Activated naive CD4-positive, alpha-beta T cell treated with anti-CD3 and anti-CD28 coated beads for 36 hours (primary cell): ENCODE measurements around the gene PKMYT1. TPM values are rescaled to one million over a fixed set of nuclear protein-coding genes. Genes with fewer than 3 reads are reported as not detected.

Experiments used
- CTCF ChIA-PET: fragments of 350-600 bp; sonication (Branson Sonifier 250); formaldehyde crosslinking; loops from one replicate; lab custom pipeline; 2021; ENCODE audit warnings: antibody characterized with exemption; lab: Charles Lee
- DNase-seq: peaks from one replicate; pipeline ENCODE4 v3.0.0-alpha.2; 2020
- H3K27ac Mint-ChIP-seq: one replicate; pipeline ENCODE4 v1.8.0; 2021; ENCODE audit warnings: mild to moderate bottlenecking, mixed read lengths
- H3K27me3 Mint-ChIP-seq: one replicate; pipeline ENCODE4 v1.8.0; 2021; ENCODE audit warnings: low read depth, mixed read lengths
- H3K36me3 Mint-ChIP-seq: one replicate; pipeline ENCODE4 v1.8.0; 2021; ENCODE audit warnings: low read depth, mixed read lengths
- H3K4me1 Mint-ChIP-seq: one replicate; pipeline ENCODE4 v1.8.0; 2021; ENCODE audit warnings: low read depth, mixed read lengths
- H3K4me3 Mint-ChIP-seq: one replicate; pipeline ENCODE4 v1.8.0; 2021; ENCODE audit warnings: mild to moderate bottlenecking, moderate library complexity, mixed read lengths
- H3K9me3 Mint-ChIP-seq: one replicate; pipeline ENCODE4 v1.8.0; 2021; ENCODE audit warnings: mixed read lengths
- intact Hi-C: fragments of 100-400 bp; cut with micrococcal nuclease; formaldehyde crosslinking; loops from one replicate; pipeline ENCODE4 v1.15.1; 2023
- total RNA-seq, 2 experiments: library from RNA; stranded (reverse); gene quantifications; one replicate each; pipeline ENCODE4 v1.2.3, GENCODE V29; 2021

The PKMYT1 gene
- total RNA-seq, 2 experiments from 2014 or later: 128 to 136 TPM

- Mint-ChIP-seq H3K27ac (no peak overlapping the region), H3K4me3 (no peak overlapping the region), H3K4me1 (peaks cover 6% of the 10 kb centered on the region), H3K27me3 (no peaks in the 10 kb centered on the region), H3K36me3 (no peaks in the 10 kb centered on the region), H3K9me3 (no peaks in the 10 kb centered on the region)
- CTCF ChIA-PET: interaction anchor here (0.5 kb wide), 1 partner anchor 27 kb away, joined by 3 read pairs; no protein-coding TSS in a partner anchor
- intact Hi-C loops: no loop called here
- no peak for DNase-seq
These were observed 7.6 kb upstream of the PKMYT1 start for GRCh38 chr16:2987833-2988232.

GRCh38 chr16:2987286-2987685 lies 7.0 kb upstream of the PKMYT1 start:
- H3K27me3 Mint-ChIP-seq: no peaks in the 10 kb centered on the region
- CTCF ChIA-PET: no interaction called here

GRCh38 chr16:2986623-2987188 lies 6.5 kb upstream of the PKMYT1 start:
- intact Hi-C loops: no loop called here
- CTCF ChIA-PET: interaction anchor here (1.2 kb wide), 1 partner anchor 43 kb away, joined by 4 read pairs; no protein-coding TSS in a partner anchor
- H3K9me3 Mint-ChIP-seq: no peaks in the 10 kb centered on the region
- DNase-seq: no peak
- no peaks in the 10 kb centered on the region for H3K36me3 Mint-ChIP-seq
- no peak overlapping the region for H3K27ac Mint-ChIP-seq
- peaks cover 7% of the 10 kb centered on the region for H3K4me1 Mint-ChIP-seq
- no peak overlapping the region for H3K4me3 Mint-ChIP-seq
- H3K27me3 Mint-ChIP-seq: no peaks in the 10 kb centered on the region

More at GRCh38 chr16:2987286-2987685, 7.0 kb upstream of the PKMYT1 start:
- intact Hi-C loops: no loop called here
- H3K27ac Mint-ChIP-seq: no peak overlapping the region
- no peaks in the 10 kb centered on the region for H3K36me3 Mint-ChIP-seq
- no peak overlapping the region for H3K4me3 Mint-ChIP-seq
- no peak for DNase-seq
- no peaks in the 10 kb centered on the region for H3K9me3 Mint-ChIP-seq
- peaks cover 6% of the 10 kb centered on the region for H3K4me1 Mint-ChIP-seq

GRCh38 chr16:2985893-2986355 lies 5.7 kb upstream of the PKMYT1 start:
- H3K27me3 Mint-ChIP-seq: no peaks in the 10 kb centered on the region
- H3K36me3 Mint-ChIP-seq: no peaks in the 10 kb centered on the region
- H3K4me3 Mint-ChIP-seq: no peak overlapping the region
- intact Hi-C loops: no loop called here
- CTCF ChIA-PET: interaction anchor here (0.6 to 1.2 kb wide), 2 partner anchors 43 to 67 kb away, joined by 3 to 4 read pairs; no protein-coding TSS in a partner anchor
- peaks cover 8% of the 10 kb centered on the region for H3K4me1 Mint-ChIP-seq
- H3K27ac Mint-ChIP-seq: no peak overlapping the region
- no peak for DNase-seq
- H3K9me3 Mint-ChIP-seq: no peaks in the 10 kb centered on the region

- CTCF ChIA-PET: interaction anchor here (0.6 to 1.6 kb wide), 3 partner anchors 44 to 67 kb away, joined by 3 to 5 read pairs (median 4); no protein-coding TSS in a partner anchor
- no peak overlapping the region for H3K4me3 Mint-ChIP-seq
- peaks cover 8% of the 10 kb centered on the region for H3K4me1 Mint-ChIP-seq
- H3K36me3 Mint-ChIP-seq: no peaks in the 10 kb centered on the region
- intact Hi-C loops: no loop called here
- no peaks in the 10 kb centered on the region for H3K27me3 Mint-ChIP-seq
- H3K27ac Mint-ChIP-seq: no peak overlapping the region
- no peaks in the 10 kb centered on the region for H3K9me3 Mint-ChIP-seq
- no peak for DNase-seq
These were observed 5.2 kb upstream of the PKMYT1 start for GRCh38 chr16:2985462-2985861.

GRCh38 chr16:2983706-2984136 lies 3.5 kb upstream of the PKMYT1 start:
- H3K27me3 Mint-ChIP-seq: no peaks in the 10 kb centered on the region
- peak overlapping the region; percentile 36 for H3K4me3 Mint-ChIP-seq
- intact Hi-C loops: loop anchor here (1.0 to 2.0 kb wide), 2 partner anchors 56 to 79 kb away; no protein-coding TSS in a partner anchor
- DNase-seq: peak; percentile 81
- CTCF ChIA-PET: interaction anchor here (0.7 to 1.4 kb wide), 4 partner anchors 9 to 48 kb away, joined by 3 to 9 read pairs (median 3); no protein-coding TSS in a partner anchor
- H3K36me3 Mint-ChIP-seq: peaks cover 7% of the 10 kb centered on the region
- no peak overlapping the region for H3K27ac Mint-ChIP-seq
- H3K4me1 Mint-ChIP-seq: peaks cover 10% of the 10 kb centered on the region
- H3K9me3 Mint-ChIP-seq: no peaks in the 10 kb centered on the region

GRCh38 chr16:2982402-2982801 lies 2.2 kb upstream of the PKMYT1 start:
- Mint-ChIP-seq H3K4me1 (peaks cover 14% of the 10 kb centered on the region), H3K27ac (no peak overlapping the region), H3K9me3 (no peaks in the 10 kb centered on the region), H3K4me3 (no peak overlapping the region), H3K36me3 (peaks cover 16% of the 10 kb centered on the region), H3K27me3 (no peaks in the 10 kb centered on the region)
- no peak for DNase-seq
- CTCF ChIA-PET: interaction anchor here (1.0 to 2.5 kb wide), 4 partner anchors 10 to 70 kb away, joined by 4 to 9 read pairs (median 6); partner anchors contain the start of gene FLYWCH1
- intact Hi-C loops: loop anchor here (2.0 kb wide), 1 partner anchor 78 kb away; no protein-coding TSS in a partner anchor

GRCh38 chr16:2981899-2982250 lies 1.6 kb upstream of the PKMYT1 start:
- intact Hi-C loops: loop anchor here (2.0 kb wide), 3 partner anchors 17 to 77 kb away; partner anchors contain the start of genes HCFC1R1 and KREMEN2
- H3K27ac Mint-ChIP-seq: no peak overlapping the region
- peak overlapping the region; percentile 81 for H3K4me3 Mint-ChIP-seq
- peaks cover 14% of the 10 kb centered on the region for H3K4me1 Mint-ChIP-seq
- H3K27me3 Mint-ChIP-seq: no peaks in the 10 kb centered on the region
- peaks cover 21% of the 10 kb centered on the region for H3K36me3 Mint-ChIP-seq
- no peaks in the 10 kb centered on the region for H3K9me3 Mint-ChIP-seq
- CTCF ChIA-PET: interaction anchor here (1.1 to 2.5 kb wide), 4 partner anchors 10 to 148 kb away, joined by 3 to 9 read pairs (median 4); no protein-coding TSS in a partner anchor
- no peak for DNase-seq

GRCh38 chr16:2981177-2981898 lies 1.1 kb upstream of the PKMYT1 start:
- no peak for DNase-seq
- Mint-ChIP-seq H3K36me3 (peaks cover 23% of the 10 kb centered on the region), H3K4me3 (peak overlapping the region; percentile 81), H3K4me1 (peaks cover 14% of the 10 kb centered on the region), H3K9me3 (no peaks in the 10 kb centered on the region), H3K27ac (peak overlapping the region; percentile 84), H3K27me3 (no peaks in the 10 kb centered on the region)
- CTCF ChIA-PET: interaction anchor here (0.8 to 2.5 kb wide), 5 partner anchors 9 to 149 kb away, joined by 3 to 12 read pairs (median 5); no protein-coding TSS in a partner anchor
- intact Hi-C loops: loop anchor here (2.0 kb wide), 2 partner anchors 17 to 41 kb away; partner anchors contain the start of genes HCFC1R1 and KREMEN2

- Mint-ChIP-seq H3K4me1 (peaks cover 14% of the 10 kb centered on the region), H3K9me3 (no peaks in the 10 kb centered on the region), H3K36me3 (peaks cover 32% of the 10 kb centered on the region), H3K27me3 (no peaks in the 10 kb centered on the region), H3K4me3 (peak overlapping the region; percentile 81), H3K27ac (peak overlapping the region; percentile 64)
- CTCF ChIA-PET: interaction anchor here (0.6 to 2.1 kb wide), 2 partner anchors 16 to 17 kb away, joined by 3 to 12 read pairs; partner anchors contain the start of gene KREMEN2
- peak; percentile 55 for DNase-seq
- intact Hi-C loops: loop anchor here (1.0 to 2.0 kb wide), 3 partner anchors 9 to 43 kb away; partner anchors contain the start of genes HCFC1R1 and KREMEN2
These were observed 498 bp downstream of the PKMYT1 start for GRCh38 chr16:2979669-2980226.

- intact Hi-C loops: no loop called here
- CTCF ChIA-PET: interaction anchor here (1.0 to 1.2 kb wide), 2 partner anchors 15 to 54 kb away, joined by 4 read pairs; no protein-coding TSS in a partner anchor
- Mint-ChIP-seq H3K36me3 (peaks cover 37% of the 10 kb centered on the region), H3K4me1 (peaks cover 8% of the 10 kb centered on the region), H3K27me3 (no peaks in the 10 kb centered on the region), H3K27ac (no peak overlapping the region), H3K4me3 (no peak overlapping the region), H3K9me3 (no peaks in the 10 kb centered on the region)
- no peak for DNase-seq
These were observed 2.8 kb downstream of the PKMYT1 start for GRCh38 chr16:2977440-2977839.
